Embryonic facial prominence (tissue), 1 donor: Measurements from ENCODE around the gene MIPEP.
"Not testable (repeated sequence)": the region's sequence is repeated elsewhere in the genome, so short reads cannot be mapped to it uniquely, and the experiment has no call there.

Experiments used
- DNase-seq: peaks from one replicate; pipeline ENCODE4 v3.0.0-alpha.2; 2016; ENCODE audit errors: extremely low spot score

The MIPEP gene

GRCh38 chr13:23888658-23889614, at the start of gene MIPEP:
TSS of gene MIPEP (minus strand) at chr13:23889400. CDS start at chr13:23889320, 80 bp downstream.
- DNase-seq, result peak; percentile 84

GRCh38 chr13:23934520-23934919, 45.3 kb upstream of the MIPEP start:
- DNase-seq, result peak; percentile 24

- DNase-seq, result no peak
These were observed 39.8 kb upstream of the MIPEP start for GRCh38 chr13:23928985-23929384.

- DNase-seq, result no peak
These were observed 33.8 kb upstream of the MIPEP start for GRCh38 chr13:23923031-23923430.

GRCh38 chr13:23922005-23922932, 33.1 kb upstream of the MIPEP start:
- no peak for DNase-seq

GRCh38 chr13:23921451-23921888, 32.3 kb upstream of the MIPEP start:
- DNase-seq, result peak; percentile 29

- DNase-seq, result no peak
These were observed 29.8 kb upstream of the MIPEP start for GRCh38 chr13:23919006-23919405.

GRCh38 chr13:23918208-23918607, 29.0 kb upstream of the MIPEP start:
- DNase-seq, result no peak

- DNase-seq, result no peak
These were observed 26.1 kb upstream of the MIPEP start for GRCh38 chr13:23915308-23915707.

- no peak for DNase-seq
These were observed 23.3 kb upstream of the MIPEP start for GRCh38 chr13:23912469-23912868.

- no peak for DNase-seq
These were observed 20.4 kb upstream of the MIPEP start for GRCh38 chr13:23909606-23910005.

GRCh38 chr13:23905766-23906165, 16.6 kb upstream of the MIPEP start:
- DNase-seq, result no peak

GRCh38 chr13:23903906-23904280, 14.7 kb upstream of the MIPEP start:
- DNase-seq, result no peak

GRCh38 chr13:23902975-23903905, 14.0 kb upstream of the MIPEP start:
- DNase-seq, result no peak

- DNase-seq, result no peak
These were observed 12.2 kb upstream of the MIPEP start for GRCh38 chr13:23901365-23901764.

GRCh38 chr13:23899555-23899954, 10.4 kb upstream of the MIPEP start:
- DNase-seq, result peak; percentile 71

GRCh38 chr13:23898101-23898500, 8.9 kb upstream of the MIPEP start:
- DNase-seq, result no peak

GRCh38 chr13:23897452-23897919, 8.3 kb upstream of the MIPEP start, which contains the start of gene C1QTNF9B:
TSS of gene C1QTNF9B (minus strand) at chr13:23897502.
- DNase-seq, result not testable (repeated sequence)

- not testable (repeated sequence) for DNase-seq
These were observed 5.5 kb upstream of the MIPEP start for GRCh38 chr13:23894746-23895145.

GRCh38 chr13:23893791-23894190, 4.6 kb upstream of the MIPEP start:
- DNase-seq, result not testable (repeated sequence)
